Ureter (tissue), 1 donor: ENCODE results near the gene POU6F1. TPM values are rescaled to one million over a fixed set of nuclear protein-coding genes. Genes with fewer than 3 reads are reported as not detected.
"Not testable (repeated sequence)": the region's sequence is repeated elsewhere in the genome, so short reads cannot be mapped to it uniquely, and the experiment has no call there.

ENCODE experiments used
- DNase-seq: peaks from one replicate; pipeline ENCODE4 v3.0.0-alpha.2; 2020; ENCODE audit warnings: low spot score
- total RNA-seq: library from RNA; stranded (reverse); gene quantifications from one replicate; pipeline ENCODE4 v1.2.4, GENCODE V29; 2023
- donor health status: DM: yes; HTN: yes; CAD: no.

Gene POU6F1, protein sequence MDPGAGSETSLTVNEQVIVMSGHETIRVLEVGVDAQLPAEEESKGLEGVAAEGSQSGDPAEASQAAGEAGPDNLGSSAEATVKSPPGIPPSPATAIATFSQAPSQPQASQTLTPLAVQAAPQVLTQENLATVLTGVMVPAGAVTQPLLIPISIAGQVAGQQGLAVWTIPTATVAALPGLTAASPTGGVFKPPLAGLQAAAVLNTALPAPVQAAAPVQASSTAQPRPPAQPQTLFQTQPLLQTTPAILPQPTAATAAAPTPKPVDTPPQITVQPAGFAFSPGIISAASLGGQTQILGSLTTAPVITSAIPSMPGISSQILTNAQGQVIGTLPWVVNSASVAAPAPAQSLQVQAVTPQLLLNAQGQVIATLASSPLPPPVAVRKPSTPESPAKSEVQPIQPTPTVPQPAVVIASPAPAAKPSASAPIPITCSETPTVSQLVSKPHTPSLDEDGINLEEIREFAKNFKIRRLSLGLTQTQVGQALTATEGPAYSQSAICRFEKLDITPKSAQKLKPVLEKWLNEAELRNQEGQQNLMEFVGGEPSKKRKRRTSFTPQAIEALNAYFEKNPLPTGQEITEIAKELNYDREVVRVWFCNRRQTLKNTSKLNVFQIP
- 19.8 TPM for total RNA-seq

DNA sequence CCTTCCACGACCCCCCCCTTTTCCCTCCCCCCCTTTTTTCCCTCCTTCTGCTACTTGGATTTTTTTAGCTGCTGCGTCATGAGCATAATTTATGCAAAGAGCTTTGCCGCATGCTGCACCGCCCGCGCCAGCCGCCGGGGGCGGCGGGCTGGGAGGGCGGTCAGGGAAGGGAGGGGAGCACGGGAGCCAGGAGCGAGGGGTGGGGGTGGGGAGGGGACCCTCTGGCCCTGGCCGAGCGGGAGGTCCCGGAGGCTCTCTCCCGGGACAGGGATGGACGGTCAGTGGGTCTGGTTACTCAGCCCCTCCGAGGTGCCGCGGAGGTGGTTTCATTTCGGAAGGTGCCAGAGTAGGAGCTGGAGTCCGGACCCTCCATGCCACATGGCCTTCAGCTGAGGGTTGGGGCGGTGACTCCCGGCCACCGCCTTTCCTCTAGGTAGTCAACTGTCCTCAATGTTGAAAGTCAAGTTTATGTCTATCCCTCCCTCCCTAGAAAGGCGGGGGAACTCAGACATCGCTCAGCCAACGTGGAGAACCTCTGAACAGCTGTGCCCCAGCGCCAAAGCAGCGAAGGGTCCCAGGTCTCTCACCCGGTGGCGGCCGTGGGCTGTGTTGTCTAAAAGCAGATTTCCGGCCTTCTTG lies at the start of gene POU6F1:
TSS of gene POU6F1 (minus strand) at position 95 of the 639 bp plus-strand sequence. CDS start 11,226 bp downstream, outside the sequence.
- DNase-seq = peak; percentile 72

DNA sequence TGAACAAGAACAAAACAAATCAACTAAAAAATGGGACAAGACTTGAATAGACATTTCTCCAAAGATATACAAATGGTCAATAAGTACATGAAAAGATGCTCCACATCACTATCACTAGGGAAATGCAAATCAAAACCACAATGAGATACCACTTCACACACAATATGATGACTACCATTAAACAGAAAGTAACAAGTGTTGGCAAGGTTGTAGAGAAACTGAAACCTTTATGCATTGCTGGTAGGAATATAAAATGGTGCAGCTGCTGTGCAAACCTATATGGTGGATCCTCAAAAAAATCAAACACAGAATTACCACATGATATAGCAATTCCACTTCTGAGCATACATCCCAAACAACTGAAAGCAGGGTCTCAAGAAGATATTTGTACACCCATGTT lies 47.2 kb upstream of the POU6F1 start:
- DNase-seq = no peak

DNA sequence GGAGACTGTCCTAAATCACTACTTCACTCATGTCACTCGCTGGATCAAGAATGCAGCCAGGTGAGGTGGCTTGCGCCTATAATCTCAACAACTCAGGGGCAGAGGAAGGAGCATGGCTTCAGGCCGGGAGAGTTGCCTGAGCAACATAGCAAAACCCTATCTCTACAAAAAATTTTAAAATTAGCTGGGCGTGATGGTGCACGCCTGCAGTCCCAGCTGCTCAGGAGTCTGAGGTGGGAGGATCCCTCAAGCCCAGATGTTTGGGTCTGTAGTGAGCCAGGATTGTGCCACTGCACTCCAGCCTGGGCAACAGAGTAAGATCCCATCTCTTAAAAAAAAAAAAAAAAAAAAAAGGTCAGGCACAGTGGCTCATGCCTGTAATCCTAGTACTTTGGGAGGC lies 46.4 kb upstream of the POU6F1 start:
- no peak for DNase-seq

DNA sequence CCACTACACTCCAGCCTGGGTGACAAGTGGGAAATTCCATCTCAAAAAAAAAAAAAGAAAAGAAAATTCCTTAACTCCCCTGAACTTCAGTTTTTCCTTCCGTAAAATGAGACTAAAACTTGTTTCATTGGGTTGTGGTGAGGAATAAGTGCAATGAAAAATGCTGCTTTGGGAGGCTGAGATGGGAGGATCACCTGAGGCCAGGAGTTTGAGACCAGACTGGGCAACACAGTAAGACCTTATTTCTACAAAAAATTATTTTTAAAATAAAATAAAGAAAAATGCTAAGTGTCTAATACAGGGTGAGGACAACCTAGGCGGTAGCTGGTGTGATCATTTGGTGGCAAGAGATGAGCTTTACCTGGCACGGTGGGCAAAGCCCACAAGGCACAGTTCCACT lies 45.5 kb upstream of the POU6F1 start:
- DNase-seq = no peak

DNA sequence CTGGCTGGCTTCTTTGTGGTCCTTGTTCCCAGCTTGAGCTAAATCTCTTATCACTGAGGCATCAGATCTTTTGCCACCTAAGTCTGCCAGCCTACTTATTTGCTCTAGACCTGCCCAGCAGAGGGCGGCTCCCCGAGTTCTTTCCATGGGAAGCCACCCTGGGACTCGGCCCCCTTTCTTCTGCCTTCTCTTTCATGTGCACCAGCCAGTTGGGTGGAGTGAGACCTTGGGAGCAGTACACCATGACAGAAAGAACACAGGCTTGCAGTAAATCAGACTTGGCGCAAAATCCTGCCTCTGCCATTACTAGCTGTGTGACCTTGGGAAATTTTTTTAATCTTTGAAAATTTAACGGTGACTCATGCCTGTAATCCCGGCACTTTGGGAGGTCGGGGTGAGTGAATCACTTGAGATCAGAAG lies 44.9 kb upstream of the POU6F1 start:
- DNase-seq = no peak

DNA sequence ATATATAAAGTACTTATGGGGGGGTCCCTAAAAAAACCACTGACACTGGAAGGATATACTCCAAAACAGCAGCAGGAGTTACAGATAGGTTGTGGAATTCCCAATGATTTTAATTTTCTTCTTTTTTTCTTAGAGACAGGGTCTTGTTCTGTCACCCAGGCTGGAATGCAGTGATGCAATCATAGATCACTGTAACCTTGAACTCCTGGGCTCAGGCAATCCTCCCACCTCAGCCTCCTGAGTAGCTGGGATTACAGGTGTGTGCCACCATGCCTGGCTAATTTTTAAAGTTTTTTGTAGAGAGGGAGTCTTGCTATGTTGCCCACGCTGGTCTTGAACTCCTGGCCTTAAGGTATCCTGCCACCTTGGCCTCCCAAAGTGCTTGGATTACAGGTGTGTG lies 41.7 kb upstream of the POU6F1 start:
- DNase-seq = not testable (repeated sequence)

DNA sequence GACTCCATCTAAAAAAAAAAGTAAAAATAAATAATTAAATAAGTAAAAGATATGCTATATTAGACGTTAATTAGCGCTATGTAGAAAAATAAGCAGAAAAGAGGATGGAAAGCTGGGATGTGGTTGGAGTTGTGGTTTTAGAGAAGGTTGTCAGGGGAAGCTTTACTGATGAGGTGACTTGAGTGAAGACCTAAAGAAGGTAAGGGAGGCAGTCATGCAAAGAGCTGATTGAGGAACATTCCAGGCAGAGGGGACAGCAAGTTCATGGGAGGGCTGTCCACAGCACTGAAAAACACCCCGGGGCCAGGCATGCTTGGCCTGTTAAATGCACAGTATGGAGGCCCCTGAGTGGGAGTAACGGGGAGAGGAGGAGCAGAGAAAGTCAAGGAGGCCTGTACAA lies 36.7 kb upstream of the POU6F1 start:
- DNase-seq = no peak

DNA sequence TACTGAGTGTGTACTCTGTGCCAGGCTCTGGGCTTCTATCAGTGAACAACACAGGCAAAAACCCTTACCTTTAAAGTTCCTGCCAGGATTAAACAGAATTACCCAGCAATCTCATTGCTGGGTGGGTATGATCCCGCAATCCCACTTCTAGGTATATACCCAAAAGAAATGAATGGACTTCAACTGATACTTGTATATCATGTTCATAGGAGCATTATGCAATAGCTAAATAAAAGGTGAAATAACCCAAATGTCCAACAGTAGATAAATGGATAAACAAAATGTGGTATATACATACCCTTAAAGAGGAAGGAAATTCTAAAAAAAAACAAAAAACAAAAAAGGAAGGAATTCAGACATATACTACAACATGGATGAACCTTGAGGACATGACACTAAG lies 35.4 kb upstream of the POU6F1 start:
- DNase-seq = no peak

DNA sequence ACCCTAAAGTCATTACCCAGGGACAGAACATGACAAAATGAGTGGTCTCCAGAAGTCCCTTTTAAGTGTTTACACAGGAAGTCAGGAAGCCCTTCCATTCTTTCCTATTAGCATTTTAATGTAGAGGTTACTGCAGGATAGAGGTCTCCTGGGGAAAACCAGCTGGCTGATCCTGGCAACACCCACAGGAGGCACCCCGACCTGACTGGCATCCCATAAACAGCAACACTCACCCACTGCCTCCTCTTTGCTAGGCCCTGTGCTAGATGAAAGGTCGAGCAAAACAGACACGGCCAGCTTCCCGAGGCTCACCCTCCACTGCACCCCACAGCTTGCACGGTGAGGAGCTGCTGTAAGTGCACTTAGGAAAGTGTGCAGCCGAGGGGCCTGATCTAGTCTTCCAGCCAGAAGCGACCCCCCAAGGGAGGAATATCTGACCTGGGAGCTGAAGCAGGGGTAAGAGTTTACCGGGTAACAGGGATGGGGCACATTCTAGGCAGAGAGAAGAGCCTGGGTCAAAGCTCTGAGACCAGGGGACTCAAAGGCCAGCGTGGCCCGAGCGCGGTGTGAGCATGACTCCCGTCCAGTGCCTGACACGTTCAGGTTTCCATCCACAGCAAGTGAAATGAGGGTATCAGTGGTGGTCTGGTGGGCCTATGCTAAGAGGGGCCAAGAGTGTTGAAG lies 29.8 kb upstream of the POU6F1 start:
- no peak for DNase-seq

DNA sequence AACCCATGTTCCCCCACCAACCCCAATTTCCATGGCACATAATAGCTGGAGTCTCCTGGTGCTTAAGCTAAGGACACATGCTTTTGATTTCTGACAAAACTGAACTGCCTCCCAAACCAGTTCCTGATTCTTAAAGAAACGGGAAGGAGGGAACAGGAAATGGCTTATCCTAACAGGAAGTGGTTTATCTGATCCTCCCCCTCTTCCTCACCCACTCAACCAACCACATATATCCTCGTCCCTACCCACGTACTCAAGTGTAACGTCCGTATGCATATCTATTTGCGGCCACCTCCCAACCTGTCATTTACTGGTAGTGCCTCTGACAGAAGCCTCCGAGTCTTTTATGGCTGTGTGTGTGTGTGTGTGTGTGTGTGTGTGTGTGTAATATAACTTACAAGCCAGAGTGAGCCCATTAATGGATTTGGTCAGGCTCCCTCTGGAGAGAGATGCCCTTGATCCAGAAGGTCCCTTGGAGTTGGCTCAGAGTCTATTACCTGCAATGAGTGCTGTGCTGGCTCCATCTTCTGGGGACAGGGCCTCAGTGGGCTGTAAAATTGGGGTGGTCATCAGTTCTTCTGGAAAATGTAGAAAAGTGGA lies 28.5 kb upstream of the POU6F1 start:
- no peak for DNase-seq

DNA sequence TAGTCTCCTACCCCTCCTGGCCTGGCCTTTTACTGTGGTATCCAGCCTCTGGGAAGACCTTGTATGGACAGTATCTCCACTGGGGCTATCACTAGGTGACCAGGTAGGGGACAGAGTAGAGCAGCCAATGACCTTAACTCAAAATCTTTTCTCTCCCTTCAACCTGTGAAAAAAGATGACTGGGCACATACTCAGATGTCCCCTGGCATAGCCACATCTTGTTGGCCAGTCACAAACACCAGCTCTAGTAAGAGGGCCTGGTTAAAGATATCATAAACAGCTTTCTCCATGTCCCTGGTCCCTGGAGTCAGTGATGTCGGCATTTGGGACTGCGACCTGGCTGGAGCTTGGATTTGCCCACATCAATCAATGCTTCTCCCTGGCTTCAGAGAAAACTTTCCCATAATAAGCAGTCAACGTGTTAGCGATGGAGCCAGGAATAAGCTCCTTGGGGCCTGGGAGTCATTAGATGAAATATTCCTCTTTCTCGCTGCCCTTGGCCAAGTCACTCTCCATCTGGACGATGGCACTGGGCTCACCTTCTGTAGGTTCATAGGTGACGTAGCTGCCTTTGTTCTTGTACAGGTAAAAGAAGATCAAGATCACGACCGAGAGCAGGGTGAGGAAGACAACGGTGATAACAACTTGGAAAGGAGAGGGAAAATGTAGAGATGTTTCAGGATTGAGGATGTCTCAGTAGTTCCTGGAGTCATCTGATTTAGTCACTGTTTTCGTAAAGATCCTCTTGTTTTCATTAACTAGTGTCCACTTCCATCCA lies 27.8 kb upstream of the POU6F1 start:
- no peak for DNase-seq

DNA sequence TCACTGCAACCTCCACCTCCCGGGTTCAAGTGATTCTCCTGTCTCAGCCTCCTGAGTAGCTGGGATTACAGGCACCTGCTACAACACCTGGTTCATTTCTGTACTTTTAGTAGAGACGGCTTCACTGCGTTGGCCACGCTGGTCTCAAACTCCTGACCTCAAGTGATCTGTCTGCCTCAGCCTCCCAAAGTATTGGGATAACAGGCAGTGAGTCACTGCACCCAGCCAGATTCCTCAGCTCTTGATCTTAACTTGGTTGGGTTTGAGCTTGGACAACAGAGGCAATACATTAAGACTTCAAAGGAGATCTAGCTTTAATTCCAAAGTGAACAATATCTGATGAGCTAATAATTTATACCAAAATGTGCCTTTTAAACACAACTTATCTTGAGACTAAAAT lies 26.4 kb upstream of the POU6F1 start:
- DNase-seq = no peak

DNA sequence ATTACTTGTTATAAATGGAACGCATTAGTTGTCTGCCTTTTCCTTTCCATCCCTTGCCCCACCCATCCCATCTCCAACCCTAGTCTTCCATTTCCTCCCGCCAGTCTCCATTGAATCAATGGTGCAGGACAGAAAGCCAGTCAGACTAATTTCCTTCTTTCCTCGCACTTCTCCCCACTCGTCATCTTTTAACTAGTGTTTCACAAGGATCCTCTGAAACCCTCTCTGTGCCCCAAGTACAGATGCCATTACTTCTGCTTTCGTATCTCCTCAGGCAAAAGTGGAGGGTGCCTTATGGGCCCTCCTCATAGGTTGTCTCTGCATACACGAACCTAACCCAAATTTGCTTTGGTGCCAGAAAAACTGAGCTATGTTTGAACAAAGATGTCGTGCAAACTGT lies 25.0 kb upstream of the POU6F1 start:
- no peak for DNase-seq

DNA sequence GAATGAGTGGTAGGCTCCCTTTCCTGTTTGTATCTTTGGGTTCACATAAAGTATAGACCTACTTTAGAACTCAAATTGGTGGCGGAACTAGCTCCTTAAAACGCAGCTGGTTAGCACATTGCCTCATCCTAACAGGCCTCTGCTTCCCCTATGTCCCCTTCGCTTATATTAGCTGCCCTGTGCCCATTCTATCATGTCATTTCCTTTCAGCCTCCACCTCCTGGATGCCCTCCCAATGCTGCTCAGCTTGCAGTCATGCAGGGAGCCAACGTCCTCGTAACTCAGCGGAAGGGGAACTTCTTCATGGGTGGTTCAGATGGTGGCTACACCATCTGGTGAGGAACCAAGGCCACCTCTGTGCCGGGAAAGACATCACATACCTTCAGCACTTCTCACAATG lies 24.3 kb upstream of the POU6F1 start:
- no peak for DNase-seq

DNA sequence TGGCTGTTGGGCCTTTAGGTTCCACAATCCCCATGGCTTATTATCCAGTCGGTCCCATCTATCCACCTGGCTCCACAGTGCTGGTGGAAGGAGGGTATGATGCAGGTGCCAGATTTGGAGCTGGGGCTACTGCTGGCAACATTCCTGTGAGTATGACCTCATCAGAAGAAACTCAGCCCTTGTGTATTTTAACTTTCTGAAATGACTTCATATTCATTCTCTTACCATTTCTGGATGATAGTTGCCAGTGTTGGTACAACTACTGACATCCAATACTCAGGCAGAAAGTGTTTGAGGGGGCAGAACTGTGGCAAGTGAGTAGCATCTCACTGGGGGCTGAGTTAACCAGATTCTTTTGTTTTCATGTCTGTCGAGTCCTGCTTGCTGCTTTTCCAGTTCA lies 23.1 kb upstream of the POU6F1 start:
- no peak for DNase-seq

DNA sequence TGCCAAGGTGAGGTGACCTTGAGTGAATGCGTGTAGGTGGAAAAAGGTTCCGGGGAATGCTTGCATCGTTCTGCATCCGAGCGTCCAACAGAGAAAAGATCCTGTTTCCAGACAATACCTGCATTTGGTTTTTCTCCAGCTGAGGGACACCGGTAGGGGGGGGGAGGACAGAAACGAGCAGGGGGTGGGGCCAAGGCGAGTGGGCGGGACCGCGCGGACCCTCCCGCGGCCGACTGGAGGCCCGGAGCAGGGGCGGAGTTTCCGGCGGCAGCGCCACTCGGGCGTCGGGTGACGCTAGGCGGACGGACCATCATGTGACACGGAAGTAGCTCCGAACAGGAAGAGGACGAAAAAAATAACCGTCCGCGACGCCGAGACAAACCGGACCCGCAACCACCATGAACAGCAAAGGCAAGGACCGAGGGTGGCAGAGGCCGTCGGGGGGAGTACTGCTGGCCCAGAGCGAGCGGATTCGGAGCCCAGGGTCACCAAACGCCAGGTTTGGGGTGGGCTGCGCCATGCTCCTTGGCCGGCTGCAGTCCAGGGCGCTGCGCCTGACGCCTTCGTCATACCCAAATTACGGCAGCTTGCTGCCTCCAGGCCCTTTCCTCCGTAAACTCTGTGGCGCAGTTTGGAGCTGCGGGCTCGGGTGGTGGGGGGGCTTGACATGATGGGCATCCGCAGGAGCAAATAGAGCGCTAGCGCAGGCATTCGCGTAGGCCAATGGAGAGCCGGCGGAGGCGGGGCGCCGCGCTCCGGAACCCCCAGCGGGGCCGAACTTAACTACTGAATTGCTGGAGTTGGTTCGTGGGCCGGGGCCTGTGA lies 20.9 kb upstream of the POU6F1 start, which contains the start of gene DAZAP2:
TSS of gene DAZAP2 (plus strand) at position 317 of the 825 bp plus-strand sequence. CDS start at position 399, 82 bp downstream.
- peak; percentile 98 for DNase-seq

DNA sequence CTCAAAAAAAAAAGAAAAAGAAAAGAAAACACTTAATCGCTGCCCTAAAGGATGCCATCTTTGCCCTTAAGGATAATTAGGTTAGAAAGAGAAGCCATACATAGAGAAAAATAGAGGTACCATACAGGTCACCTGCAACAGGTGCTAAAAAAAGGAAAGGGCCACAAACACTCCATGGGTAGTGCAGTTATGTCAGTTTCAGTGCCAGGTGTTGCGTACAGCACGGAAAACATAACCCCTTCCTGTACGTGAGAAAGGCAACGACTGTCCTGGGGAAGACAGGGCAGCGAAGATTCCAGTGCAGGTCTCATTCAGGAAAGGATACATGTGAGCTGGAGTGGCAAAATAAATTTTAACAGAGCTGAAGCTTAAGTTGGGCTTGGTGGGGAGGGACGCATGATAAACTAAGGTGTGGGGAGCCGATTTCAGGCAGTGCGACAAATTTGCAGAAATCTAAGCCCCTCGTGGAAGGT lies 20.2 kb upstream of the POU6F1 start:
- no peak for DNase-seq

DNA sequence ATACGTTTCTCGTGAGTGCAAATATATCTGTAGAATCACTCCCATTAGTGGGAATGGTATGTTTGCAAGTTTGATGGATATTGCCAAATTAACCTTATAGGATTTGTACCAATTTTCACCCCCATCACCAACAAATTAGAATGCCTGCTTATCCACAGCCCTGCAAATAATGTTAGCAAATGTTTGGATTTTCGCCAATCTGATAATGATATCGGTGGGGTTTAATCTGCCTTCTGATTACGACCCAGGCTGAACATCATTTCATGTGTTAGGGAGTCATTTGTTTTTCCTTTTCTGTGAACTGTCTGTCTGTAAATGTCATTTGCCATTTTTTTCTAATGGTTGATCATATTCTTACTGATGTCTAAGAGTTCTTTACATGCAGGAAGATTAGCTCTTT lies 16.7 kb upstream of the POU6F1 start:
- DNase-seq = no peak

DNA sequence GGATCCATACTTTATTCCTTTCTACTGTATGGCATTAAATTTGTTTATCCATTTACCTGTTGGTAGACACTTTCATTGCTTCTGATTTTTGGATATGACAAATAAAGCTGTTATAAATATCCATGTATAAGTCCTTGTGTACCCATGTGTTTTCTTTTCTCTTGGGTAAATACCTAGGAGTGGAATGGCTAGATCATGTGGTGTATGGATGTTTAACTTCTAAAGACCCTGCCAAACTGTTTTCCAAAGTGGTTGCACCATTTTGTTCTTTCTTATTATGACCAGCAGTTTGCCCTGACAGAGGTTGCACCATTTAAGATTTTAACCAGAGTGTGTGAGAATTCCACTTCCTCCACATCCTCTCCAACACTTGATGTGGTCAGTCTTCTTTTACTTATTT lies 14.8 kb upstream of the POU6F1 start:
- no peak for DNase-seq
